GM19193 (cell line): Measurements from ENCODE around the gene TMEM208.

ENCODE experiments used
- POLR2A ChIP-seq: IDR thresholded peaks from 4 replicates; pipeline ENCODE4 v1.6.1; 2011; ENCODE audit not compliant: insufficient read depth, insufficient read length; ENCODE audit errors: extremely low read depth

The TMEM208 gene

DNA sequence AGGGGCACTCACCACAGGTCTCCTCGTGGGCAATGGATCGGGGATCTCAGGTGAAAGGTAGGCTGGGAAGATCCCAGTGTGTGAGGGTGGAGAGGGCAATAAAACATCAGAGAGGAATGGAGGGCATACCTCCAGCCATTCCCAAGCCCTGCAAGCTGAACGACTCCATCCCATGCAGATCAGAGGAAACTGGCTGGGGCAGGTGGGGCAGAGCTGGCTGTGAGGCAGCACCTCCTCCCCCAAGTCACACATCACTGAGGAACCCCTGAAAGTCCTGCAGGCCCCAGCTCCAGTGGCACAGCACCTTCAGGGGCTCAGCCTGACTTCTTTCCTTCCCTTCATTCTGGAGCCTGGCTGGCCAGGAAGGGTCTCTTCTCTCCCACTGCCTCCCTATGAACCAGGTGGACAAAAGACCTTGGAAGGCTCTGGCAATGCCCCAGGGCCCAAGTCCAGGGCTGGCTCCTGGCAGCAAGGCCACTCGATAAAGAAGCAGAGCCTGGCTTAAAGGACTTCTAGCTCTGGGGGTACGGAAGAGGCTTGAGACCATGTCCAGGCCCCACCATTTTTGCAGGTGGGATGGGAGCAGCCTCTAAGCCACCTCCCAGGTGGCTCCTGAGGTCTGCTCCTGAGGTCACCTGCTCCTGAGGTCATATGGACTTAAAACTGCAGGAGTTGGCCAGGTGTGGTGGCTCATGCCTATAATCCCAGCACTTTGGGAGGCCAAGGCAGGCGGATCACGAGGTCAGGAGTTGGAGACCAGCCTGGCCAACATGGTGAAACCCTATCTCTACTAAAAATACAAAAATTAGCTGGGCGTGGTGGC, 13.5 kb upstream of the TMEM208 start:
- no peak for TF ChIP-seq POLR2A

DNA sequence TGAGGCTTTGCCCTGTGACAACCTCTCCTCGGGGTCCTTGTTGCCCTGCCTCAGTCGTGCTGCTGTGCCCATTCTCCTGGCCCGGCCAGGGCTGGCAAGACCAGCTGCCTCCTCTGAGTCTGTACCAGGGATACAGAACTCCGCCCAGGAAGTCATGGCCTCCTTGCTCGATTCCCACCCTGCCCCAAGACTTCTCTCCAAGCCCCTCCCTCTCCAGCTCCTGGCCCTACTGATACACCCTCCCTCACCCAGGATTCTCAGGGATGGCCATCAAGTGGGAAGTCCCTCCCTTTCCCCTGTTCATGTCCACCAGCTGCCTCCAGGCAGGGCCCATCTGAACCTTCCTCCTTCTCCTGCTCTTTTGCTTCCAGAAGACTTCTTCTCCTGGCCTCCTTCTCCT, 11.2 kb upstream of the TMEM208 start:
- TF ChIP-seq POLR2A = no peak

DNA sequence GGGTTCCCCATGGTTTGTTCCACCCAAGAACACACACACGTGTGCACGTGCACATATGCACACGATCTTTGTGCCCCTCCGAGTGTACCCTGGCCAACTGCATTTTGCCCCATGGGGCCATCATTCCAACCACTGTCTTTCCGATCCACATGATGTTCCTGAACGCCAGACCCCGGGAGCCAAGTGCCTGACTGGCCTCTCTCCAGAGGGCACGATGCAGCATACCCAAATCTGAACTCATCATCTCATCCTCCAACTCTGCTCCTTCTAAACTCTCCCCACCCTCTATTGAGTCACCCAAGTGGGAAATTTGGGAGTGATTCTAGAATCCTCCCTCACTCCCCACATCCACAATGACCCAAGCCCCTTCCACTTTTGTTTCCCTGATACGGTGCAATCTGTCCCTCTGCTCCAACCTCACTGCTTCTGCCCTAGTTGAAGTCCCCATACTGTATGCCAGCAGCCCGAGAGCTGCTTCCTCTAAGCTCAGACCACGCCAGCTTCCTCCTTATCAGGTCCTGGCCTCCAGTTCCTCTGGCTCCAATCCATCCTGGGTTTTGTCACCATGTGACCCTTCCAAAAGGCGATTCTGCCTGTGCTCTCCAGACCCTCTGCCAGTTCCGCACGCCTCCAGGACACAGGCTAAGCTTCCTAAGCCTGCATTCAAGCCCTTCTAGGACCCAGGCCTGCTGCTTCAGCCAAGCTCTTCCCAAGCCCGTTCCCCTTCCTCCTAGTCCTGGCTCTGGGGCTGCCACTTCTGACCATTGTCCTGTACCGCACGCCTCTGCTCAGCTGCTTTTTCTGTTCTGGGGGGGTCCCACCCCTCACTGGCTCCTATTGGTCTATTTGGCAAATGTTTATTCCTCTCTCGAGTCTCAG, 10.1 kb upstream of the TMEM208 start:
- TF ChIP-seq POLR2A = no peak

DNA sequence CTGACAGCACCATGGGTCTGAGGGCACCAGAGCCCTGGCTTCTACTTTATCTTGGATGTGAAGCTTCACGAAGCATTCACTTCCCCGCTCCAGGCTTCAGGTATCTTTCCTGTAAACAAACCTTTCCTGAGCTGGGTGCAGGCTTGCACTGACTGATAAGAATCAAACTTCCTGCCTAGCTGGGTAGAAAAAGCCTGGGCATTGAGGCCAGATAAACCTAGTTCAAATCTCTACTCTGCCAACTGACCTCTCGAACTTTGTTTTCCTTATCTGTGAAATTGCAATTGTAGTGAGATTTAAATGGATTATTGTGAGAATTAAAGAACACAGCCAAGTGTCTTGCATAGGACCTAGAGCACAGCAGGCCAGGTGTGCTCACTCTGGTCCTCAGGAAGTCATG, 2.9 kb upstream of the TMEM208 start:
- TF ChIP-seq POLR2A = no peak

DNA sequence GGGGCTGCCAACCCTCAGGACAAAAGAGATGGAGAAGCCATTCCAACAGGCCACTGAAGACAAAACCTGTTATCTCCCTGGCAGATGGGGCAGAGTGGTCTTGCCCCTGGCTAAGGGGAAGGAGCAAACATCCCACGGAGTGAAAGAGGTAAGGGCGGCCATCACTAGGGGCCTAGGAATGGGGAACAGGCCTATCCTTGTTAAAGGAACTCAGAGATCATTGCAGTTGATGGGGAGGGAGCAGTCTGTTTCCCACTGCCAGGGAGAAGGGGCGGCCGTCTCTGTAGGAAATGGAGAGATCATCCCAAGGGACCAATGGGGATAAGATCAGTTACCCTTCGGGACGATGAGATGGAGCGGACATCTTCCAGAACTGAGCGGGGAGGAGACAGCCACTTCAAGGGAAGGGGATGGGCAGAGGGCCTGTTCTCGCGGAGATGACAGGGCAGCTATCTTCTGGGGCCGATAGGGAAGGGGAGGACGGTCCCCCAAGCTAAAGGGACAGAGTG, 581 bp upstream of the TMEM208 start:
- TF ChIP-seq POLR2A = no peak

DNA sequence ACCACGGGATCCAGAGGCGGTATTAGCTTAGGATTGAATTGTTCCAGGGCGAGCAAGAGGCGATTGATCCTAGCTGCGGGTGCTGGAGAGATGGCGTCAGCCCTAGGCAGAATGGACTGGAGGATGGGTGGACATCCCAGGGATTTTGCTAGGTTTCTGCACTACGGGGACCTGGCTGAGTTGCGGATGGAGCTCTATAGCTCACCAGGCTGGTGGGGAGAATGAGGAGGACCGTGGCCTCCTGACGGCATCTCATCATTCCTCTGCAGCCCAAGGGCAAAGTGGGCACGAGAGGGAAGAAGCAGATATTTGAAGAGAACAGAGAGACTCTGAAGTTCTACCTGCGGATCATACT, 614 bp downstream of the TMEM208 start:
- no peak for TF ChIP-seq POLR2A

DNA sequence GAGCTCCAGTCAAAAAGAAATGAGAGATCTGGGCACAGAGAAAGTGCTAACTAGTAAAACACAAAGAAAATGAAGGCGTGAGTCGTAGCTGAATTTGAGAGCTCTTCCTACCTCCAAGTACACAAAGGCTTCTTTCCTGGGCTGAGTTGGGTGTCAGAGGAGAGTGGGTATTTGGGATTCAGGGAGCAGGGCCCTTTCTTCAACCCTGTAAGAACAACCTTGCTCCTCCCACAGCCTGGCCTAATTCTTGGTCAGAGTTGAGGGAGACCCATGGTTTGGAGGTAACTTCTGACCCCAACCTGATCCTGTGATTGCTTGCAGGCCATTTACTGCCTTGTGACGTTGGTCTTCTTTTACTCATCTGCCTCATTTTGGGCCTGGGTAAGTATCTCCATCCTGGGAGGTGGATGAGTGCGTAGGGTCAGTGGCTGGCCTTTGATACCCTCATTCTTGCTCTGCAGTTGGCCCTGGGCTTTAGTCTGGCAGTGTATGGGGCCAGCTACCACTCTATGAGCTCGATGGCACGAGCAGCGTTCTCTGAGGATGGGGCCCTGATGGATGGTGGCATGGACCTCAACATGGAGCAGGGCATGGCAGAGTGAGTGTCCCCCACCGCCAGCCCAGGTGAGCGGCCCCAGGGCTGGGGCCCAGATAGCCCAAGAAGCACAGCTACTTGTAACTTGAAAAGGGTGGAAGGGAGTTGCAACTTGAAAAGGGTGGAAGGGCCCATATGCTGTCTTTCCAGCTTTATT, 1.3 kb downstream of the TMEM208 start:
- TF ChIP-seq POLR2A = no peak

DNA sequence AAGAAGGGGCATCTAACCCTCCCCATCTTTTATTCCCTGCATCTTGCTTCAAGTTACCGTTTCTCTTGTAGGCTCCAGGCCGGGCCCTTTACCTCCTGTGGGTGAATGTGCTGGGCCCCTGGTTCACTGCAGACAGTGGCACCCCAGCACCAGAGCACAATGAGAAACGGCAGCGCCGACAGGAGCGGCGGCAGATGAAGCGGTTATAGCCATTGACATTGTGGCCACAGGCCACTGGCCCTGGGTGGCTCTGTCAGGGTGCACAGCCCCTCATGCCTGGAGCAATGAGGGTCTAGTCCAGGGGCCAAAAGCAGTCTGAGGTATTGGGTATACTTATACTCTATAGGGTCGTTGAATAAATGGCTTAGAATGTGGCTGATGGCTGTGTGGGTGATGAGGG, 2.0 kb downstream of the TMEM208 start:
- TF ChIP-seq POLR2A = no peak

DNA sequence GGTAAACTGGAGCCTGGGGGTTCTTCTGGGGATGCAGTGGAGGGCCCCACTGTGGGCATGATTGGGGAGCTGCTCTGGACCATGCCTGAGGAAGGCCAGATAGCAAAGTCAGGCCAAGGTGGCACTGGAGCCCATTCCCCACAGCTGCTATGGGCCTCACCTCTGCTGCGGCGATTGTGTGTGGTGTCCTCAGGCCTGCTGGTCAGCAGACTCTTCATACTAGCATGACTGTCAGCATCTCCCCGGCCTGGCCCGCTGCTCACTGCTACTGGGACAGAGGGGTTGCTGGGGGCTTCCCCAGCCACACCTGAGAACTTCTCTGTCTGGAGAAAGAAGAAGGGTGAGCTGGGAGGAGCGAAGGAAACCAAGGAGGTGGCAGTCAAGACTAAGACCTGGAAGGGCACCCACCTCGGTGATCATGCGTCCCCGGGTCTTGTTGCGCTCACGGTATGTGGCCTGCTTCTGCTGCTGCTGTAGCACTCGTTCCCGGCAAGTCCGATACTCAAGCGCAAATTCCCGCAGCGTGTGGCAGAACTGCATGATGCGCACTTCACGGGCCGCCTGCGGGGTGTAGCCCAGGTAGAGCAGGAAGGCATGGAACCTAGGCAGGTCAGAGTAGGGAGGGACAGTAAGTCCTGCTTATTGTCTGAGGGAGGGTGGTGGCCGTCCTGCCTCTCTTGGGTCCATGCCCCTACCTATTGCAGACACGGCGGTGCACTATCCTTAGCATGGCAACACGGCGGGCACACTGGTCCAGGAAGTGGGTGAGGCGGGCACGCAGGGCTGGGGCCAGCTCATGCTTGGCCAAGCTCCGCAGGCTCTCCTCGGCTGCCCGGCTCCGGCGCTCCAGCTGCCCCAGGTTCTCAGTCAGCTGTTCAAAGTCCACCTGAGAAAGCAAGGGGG, 3.2 kb downstream of the TMEM208 start:
- TF ChIP-seq POLR2A = peak; percentile 3

DNA sequence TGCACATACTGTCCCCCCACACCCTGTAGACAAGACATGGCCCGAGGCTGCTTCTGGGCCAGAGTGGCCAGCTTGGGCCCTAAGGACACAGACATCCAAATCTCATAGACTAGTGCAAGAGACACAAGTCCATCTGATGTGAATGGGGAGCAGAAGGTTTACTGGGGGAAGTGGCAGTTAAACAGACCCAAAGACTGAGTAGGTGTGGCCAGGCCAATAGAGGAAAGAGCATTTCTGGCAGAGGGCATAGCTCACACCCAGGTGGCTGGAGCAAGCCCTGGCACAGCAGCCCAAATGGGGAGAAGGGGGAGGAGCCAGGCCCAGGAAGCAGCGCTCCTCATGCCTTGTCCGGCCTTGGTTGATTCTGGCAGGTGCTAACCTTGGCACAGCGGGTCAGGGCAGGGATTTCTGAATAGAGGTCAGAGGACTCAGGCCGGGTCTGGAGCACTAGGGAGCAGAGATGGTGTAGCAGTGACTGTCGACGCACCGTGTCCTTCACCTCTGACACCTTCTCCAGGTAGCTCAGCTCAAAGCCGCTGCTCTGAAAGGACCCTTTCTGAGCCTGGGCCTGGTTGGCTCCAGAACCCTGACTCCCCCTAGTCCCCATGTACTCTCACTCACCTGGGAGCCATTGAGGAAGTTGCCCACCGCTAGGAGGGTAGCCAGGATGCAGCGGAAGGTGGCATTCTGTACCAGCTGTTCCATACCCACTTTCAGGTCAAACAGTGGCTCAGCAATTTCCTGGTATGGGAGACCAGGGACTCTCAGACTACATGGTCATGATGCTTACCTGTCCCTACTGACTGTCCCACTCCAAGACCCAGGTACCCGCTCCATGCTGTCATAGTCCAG, 4.1 kb downstream of the TMEM208 start:
- TF ChIP-seq POLR2A = no peak

DNA sequence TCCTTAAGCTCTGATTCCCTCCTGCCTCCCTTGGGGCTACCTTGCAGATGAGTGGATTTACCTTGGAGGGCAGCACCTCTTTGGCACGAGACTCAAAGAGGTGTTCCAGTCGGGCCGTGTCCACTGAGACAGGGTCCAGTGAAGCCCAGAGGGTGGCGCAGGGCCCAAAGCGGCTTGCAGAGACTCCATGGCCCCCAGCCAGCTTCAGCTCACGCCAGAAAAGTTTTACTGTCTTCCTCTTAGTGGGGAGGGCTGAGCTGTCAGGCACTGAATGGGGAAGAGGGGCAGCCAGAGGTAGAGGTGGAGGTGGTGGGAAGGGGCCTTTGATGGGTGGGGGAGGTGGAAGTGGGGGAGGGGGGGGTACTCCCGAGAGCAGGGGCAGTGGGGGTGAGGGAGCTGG, 6.7 kb downstream of the TMEM208 start:
- TF ChIP-seq POLR2A = no peak

DNA sequence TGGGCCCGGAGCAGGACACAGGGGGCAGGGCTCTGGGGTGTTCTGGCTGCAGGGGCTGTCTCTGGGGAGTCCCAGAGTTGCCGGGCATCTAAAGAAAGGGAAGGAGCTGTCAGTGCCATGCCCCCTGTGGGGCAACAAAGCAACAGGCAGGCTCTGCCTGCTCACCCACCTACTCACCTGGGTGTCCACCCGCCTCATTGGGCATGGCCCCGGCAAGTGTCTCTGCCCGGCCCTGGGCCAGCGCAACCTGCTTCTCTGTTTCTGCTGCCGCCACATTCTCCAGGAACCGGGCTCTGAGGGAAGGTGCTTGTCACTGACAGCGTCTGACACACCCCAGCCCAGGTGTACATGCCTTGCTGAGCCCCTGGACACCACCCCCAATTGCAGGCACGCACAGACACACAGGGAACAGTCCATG, 7.3 kb downstream of the TMEM208 start:
- TF ChIP-seq POLR2A = no peak
